Stimulated activated CD4-positive, alpha-beta T cell treated with anti-CD3 and anti-CD28 coated beads, TNF-alpha, amount 100 ng/mL, for 4 hours (primary cell): Measurements from ENCODE around the gene RBFOX1.

ENCODE experiments used
- DNase-seq, 3 experiments: peaks; one replicate each; pipeline ENCODE4 v3.0.0-alpha.2; 2020; ENCODE audit warnings: low read depth in 3 of 3

RBFOX1 gene

GRCh38 chr16:7334801-7335560 is 2.3 kb downstream of the RBFOX1 start:
- DNase-seq, result no peak

DNA sequence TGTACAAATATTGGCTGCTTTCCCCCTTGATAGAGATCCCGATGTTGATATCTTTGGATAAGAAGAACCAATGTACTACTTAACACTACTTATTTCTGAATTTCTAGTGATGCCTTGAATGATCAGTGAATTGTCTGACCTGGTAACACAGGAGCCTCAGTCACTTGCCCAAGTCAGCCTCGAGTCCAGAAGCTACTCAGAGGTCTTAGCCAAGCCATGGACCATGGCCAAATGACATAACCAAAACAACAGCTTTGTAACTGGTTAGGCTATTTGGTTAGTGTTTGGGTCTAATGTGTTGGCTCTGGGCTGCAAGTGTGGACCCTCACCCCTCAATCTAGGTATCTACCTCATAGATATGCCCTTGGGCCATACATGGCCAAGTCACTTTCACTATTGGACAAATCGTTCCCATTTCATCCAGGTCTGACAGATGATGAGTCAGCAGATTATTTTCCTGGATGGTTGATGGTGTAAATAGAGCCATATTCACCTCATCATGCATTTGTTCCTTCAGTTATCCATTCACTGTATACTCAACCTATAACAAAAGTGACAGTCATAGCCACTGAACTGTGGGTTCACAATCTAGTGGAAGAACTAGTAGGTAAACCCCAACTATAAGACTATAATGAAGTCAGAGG is 3.5 kb downstream of the RBFOX1 start:
- DNase-seq, result no peak

DNA sequence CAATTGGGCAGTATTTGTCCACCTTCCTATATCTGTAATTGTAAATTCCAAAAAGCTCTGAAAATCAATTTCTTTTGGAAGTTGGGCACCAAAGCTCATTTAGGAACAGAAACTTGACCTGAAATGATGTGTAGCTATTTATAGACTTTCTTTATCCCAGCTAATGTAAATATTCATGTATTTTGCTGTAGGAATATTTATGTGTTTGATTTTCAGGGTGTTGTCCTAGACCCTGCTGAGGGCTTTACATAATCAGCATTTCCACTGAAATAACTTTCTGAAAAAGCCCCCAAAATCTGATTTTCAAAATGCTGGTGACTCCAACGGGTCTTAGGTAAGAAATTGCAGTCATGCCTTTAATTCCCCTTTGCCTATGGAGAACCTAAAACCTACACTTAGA is 4.1 kb downstream of the RBFOX1 start:
- DNase-seq, result no peak

DNA sequence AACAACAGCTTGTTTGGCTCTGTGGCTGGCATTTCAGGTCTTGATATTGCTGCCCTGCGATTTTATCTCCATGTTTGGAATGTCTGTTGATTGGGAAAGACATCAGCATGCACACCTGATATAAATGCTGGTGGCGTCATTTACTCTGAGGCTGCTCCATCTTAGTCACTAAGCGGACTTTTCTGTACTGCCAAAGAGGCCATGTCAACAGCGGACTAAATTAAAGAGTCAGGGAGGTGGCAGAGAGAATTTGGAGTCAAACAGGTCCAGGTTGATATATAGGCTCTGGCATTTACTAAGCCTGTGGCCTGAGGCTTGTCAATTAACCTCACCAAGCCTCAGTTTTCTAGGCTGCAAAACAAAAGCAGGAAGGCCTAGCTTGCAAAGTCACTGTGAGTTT is 6.2 kb downstream of the RBFOX1 start:
- DNase-seq, result no peak

DNA sequence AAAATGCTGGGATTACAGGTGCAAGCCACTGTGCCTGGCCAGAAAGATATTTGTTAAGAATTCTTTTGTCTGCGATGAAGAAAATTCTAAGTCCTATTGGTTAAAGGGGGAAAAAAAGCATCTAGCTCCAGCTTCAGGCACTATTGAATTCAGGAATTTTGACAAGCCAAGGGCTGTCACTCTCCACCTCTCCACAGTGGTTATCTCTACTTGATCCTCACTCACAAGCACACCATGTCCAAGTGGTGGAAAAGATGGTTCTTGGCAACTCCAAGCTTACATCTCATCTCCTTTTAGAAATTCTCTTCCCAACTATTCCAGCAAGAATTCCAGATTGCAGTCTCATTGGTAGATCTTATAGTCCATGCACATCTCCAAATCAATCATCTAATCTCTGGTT is 7.1 kb downstream of the RBFOX1 start:
- DNase-seq, result no peak

GRCh38 chr16:7340938-7341337 is 8.3 kb downstream of the RBFOX1 start:
- DNase-seq, result no peak

- no peak for DNase-seq
Observed at GRCh38 chr16:7342598-7342997, 10.0 kb downstream of the RBFOX1 start.

- no peak for DNase-seq
Observed at GRCh38 chr16:7343243-7343642, 10.6 kb downstream of the RBFOX1 start.

DNA sequence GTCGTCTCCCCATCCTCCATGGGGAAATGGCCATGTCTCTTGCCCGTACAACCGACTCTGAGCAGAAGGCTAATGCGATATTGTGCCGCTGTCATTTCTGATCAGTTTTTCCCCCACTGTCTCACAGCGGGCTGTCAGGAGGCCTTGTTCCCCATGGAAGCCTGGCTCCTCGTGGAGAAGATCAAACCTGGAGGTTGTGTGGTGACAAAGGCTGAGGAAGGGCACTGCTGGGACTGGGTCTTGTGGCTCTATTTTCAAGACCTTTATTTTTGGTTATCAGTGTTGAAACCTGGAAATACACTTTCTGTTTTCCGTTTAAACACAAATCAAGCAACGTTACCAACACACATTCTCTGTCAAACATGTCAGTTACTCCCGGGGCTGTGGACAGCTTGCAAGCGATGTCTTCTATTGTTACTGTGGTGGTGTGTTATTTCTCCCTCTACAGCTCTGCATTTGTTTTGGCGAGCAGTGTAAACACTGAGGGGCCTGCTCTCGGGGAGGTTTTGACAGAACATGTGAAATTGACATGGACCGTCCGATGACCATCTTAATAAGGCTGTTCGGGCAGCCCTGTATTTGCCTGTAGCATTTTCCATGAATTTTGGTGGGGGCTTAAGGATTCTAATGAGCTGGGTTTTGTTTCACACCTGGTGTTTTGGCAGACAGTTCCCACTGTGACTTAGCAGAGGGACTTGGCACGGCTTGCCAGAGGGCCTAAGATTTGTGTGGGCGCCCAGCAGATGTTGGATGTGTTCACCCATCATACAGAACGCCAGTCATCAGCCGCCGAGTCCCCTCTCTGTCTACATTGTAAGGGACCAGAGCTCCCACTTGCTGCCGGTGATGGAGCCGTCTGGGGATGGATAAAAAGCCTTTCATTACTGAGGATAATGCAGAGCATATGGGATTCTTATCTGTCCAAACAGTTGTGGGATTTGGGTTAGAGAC is 12.5 kb downstream of the RBFOX1 start:
- no peak for DNase-seq

DNA sequence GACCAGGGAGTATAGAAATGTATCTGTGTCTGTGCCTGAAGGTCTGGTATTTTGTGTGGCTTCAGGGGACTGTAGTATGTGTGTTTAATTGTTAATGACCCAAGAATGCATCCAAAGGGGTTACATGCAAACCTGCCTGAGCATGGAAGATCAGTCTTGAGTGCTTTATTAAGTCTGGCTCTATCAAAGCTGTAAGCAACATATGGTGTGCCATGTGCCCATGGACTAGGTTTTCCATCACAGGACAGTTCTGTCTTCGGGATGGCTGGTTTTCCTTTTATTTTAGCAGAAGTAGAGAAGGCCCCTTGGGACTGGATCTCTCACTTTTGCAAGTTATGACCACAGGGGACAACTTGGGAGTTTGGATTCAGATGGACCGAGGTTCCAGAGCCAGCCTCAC is 18.2 kb downstream of the RBFOX1 start:
- no peak for DNase-seq

GRCh38 chr16:7351610-7352510 is 19.2 kb downstream of the RBFOX1 start:
- DNase-seq, result no peak

DNA sequence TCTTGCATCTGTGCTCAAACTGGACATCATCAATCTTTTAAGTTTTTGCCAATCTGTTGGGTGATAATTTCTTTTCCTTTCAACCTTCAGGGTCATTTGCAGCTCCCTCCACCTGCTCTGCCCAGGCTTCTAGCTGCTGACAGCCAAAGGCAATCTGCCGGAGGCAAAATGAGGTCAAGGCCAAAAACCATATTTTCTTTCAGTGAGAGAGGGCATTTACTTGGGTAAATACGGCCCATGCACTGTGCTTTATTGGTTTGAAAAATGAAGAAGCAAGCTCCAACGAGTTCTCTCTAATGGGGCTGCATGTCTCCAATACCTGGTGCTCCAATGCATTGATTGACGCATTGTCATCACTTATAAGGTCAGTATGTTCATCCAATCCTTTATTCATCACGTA is 23.1 kb downstream of the RBFOX1 start:
- DNase-seq, result no peak

- no peak for DNase-seq
Observed at GRCh38 chr16:7361416-7362129, 28.9 kb downstream of the RBFOX1 start.

DNA sequence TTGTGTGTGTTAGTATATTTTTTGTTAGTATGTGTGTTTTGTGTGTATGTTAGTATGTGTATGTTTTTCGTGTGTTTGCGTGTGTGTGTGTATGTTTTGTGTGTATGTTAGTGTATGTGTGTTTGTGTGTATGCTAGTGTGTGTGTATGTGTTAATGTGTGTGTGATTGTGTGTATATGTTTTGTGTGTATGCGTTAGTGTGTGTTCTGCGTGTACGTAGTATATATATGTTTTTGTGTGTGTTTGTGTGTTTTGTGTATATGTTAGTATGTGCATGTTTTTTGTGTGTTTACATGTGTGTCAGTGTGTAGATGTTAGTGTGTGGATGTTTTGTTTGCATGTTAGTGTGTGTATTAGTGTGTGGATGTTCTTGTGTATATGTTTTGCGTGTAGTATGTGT is 29.6 kb downstream of the RBFOX1 start:
- no peak for DNase-seq

DNA sequence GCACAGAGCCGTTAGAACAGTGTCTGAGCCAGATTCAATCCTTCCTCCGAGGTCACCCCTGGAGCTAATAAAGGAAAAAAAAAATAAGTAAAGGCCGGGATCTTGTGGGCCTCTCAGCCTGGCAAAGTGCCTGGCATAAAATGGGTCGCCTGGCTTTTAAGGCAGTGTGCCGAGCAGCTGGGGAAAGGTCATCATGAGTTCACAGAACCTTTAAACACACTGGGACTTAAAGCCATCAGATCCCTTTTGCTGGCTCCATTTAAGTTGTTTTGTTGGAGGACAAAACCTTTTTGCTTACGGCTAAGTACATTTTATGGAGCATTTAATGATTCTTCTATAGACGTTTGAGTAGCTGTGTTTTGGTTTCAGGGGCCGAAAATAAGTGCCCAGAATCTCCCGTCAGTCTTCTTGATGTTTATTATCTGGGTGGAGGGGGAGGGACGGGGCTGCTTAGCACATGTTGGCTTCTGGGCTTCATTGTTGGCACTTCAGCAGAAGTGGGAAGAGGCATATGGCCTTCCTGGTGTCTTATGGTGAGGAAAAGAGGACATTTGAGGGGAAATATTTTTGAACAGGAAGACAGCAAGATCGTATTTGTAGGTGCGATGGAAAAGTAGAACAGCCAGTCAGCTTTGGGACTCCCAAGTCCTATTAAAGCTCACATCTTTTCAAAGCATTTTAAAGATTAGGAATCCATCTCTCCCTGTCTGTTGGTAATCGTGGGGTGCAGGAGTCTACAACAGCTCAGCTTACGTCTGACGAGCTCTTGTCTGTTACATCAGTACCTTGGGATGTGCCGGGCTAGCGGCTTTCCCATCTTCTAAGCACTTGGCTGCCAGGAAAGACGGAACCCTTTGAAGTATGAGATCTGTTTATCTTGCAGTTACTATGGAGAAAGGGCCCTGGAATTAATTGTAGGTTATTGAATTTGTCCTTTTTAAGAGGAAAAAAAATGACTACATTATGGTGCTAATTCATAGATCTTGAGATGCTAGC is 31.1 kb downstream of the RBFOX1 start:
- no peak for DNase-seq

DNA sequence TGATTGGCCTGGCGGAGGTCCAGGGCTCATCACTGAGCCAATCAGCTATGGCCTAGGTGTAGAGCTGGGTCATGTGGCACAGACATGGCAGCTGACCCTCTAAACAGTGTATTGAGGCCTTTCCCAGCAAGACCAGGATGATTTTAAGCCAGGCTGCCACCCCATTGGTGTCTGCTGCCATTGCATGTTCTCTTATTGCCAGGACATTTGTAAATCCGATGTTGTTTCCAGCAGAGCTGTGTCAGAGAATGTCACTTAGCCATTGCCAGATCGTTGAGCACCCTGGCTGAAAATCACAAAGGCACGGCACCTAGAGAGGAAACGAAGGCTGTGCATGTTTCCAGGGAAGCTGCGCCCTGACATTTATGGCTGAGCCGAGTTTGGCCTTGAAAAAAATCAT is 33.4 kb downstream of the RBFOX1 start:
- no peak for DNase-seq

DNA sequence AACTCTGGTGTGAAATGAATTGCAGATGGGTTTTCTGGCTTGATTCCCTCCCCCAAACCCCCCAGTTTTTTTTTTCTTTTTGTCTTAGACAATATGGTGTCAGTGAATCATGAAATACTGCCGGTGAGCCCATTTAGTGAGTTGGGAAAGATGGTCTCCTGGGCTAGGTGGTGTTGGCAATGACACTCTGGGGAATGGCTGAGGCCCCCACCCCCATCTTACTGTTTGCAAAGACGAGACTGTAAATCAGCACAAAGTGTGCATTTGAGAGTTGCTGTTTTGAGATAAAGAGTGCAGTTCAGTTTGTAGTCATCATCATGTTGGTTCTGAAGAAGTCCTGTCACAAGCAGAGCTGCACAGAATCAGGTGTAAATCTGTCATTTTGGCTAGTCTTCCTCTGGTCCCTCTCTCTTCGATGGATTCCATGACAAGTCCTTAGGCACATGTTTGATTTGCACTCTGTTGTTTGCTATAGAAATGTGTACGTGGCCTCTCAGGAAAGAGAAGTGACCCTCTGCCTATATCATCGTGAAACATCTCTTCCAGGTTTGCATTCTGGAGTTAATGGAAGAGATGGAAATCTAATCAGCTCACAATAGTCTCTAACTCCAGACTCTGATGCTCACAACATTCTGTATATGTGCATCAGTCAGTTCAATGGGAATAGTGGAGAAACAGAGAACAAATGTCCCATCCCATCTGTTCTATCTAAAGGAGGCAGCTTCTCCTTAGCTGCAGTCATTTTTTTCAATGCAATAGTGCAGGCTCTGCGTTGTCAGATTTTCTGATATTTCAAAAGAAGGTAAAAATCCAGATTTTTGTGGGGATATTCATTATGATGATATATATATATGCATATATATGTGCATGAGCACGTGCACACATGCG is 34.6 kb downstream of the RBFOX1 start:
- no peak for DNase-seq

DNA sequence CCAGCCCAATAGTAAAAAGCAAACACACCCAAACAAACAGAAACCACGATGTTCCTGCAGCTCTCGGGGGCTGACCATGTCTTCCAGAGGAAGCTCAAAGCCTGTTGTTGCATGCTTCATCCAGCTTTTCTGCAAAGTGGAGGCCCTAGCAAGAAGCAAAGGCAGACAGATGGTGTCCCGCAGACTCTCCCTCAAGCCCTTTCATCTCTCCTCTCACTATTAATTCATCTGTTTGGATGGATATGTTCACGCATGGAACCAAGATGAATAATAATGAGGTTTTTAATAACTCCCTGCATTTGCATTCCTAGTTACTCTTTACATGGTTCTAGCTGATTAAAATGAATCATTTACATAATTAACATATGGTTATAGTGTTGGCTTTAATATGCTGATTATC is 36.6 kb downstream of the RBFOX1 start:
- DNase-seq, result no peak

GRCh38 chr16:7372095-7372494 is 39.5 kb downstream of the RBFOX1 start:
- DNase-seq, result no peak
